ENCODE measurements around the gene PFN4. TPM values are rescaled to one million over a fixed set of nuclear protein-coding genes. Genes with fewer than 3 reads are reported as not detected.
"Not testable (repeated sequence)": the region's sequence is repeated elsewhere in the genome, so short reads cannot be mapped to it uniquely, and the experiment has no call there.

PFN4 gene
- total RNA-seq, 6 experiments from 2014 or later: 0.22 to 0.66 (median 0.30) TPM; not detected in 2

GRCh38 chr2:24110660-24111303 lies 12.4 kb downstream of the PFN4 start:
- no peak for ATAC-seq

GRCh38 chr2:24109431-24109830 lies 13.7 kb downstream of the PFN4 start:
- H3K27ac ChIP-seq; ATAC-seq; H3K36me3 ChIP-seq; H3K9me3 ChIP-seq; H3K27me3 ChIP-seq; DNase-seq; H3K4me1 ChIP-seq; H3K4me3 ChIP-seq; intact Hi-C loops (cut with DNase I): not testable (repeated sequence)
- WGBS (ENCODE audit: insufficient coverage, low coverage, low lambda C conversion rate, missing lambda C conversion rate): 78% methylated on average over 1 of the region's 1 CpG

More at GRCh38 chr2:24110660-24111303, 12.4 kb downstream of the PFN4 start:
- no peak for TF ChIP-seq POLR2A (IDR thresholded peaks at IDR 0.05)
- TF ChIP-seq CTCF (IDR thresholded peaks at IDR 0.05): no peak
- H3K4me1 ChIP-seq: peaks cover 0 to 3% (median 0%) of the 10 kb centered on the region in 4 donors
- intact Hi-C loops (cut with DNase I): no loop called here
- H3K27me3 ChIP-seq: no peaks in the 10 kb centered on the region
- H3K4me3 ChIP-seq: no peak overlapping the region
- H3K9me3 ChIP-seq: no peaks in the 10 kb centered on the region
- 67% methylated on average over 5 of the region's 7 CpGs for WGBS (ENCODE audit: insufficient coverage, low coverage, low lambda C conversion rate, missing lambda C conversion rate)
- DNase-seq: no peak
- no peak overlapping the region for H3K27ac ChIP-seq
- H3K36me3 ChIP-seq: no peaks in the 10 kb centered on the region

GRCh38 chr2:24107336-24107735 lies 15.8 kb downstream of the PFN4 start:
- DNase-seq: no peak
- Histone ChIP-seq H3K36me3 (no peaks in the 10 kb centered on the region), H3K27ac (no peak overlapping the region), H3K9me3 (no peaks in the 10 kb centered on the region), H3K4me3 (no peak overlapping the region), H3K27me3 (no peaks in the 10 kb centered on the region), H3K4me1 (peaks cover 0 to 3% (median 0%) of the 10 kb centered on the region in 4 donors)
- no peak for ATAC-seq
- WGBS (ENCODE audit: insufficient coverage, low coverage, low lambda C conversion rate, missing lambda C conversion rate): 100% methylated on average over 1 of the region's 1 CpG
- TF ChIP-seq POLR2A (IDR thresholded peaks at IDR 0.05) (no peak), CTCF (IDR thresholded peaks at IDR 0.05) (no peak)
- intact Hi-C loops (cut with DNase I): no loop called here

GRCh38 chr2:24106786-24107185 lies 16.3 kb downstream of the PFN4 start:
- Histone ChIP-seq H3K36me3 (no peaks in the 10 kb centered on the region), H3K27me3 (no peaks in the 10 kb centered on the region), H3K4me1 (peaks cover 0 to 3% (median 0%) of the 10 kb centered on the region in 4 donors), H3K27ac (no peak overlapping the region), H3K4me3 (no peak overlapping the region), H3K9me3 (no peaks in the 10 kb centered on the region)
- ATAC-seq: no peak
- intact Hi-C loops (cut with DNase I): no loop called here
- DNase-seq: no peak
- TF ChIP-seq POLR2A (IDR thresholded peaks at IDR 0.05) (no peak), CTCF (IDR thresholded peaks at IDR 0.05) (no peak)

- DNase-seq (no peak), ATAC-seq (no peak)
- Histone ChIP-seq H3K4me3 (no peak overlapping the region), H3K27me3 (no peaks in the 10 kb centered on the region), H3K4me1 (peaks cover 0 to 3% (median 0%) of the 10 kb centered on the region in 4 donors), H3K27ac (no peak overlapping the region), H3K9me3 (no peaks in the 10 kb centered on the region), H3K36me3 (no peaks in the 10 kb centered on the region)
- WGBS (ENCODE audit: insufficient coverage, low coverage, low lambda C conversion rate, missing lambda C conversion rate): 50% methylated on average over 2 of the region's 2 CpGs
- TF ChIP-seq CTCF (IDR thresholded peaks at IDR 0.05) (no peak), POLR2A (IDR thresholded peaks at IDR 0.05) (no peak)
- intact Hi-C loops (cut with DNase I): no loop called here
Observed at GRCh38 chr2:24105816-24106215, 17.3 kb downstream of the PFN4 start.
